ENCODE data around the gene CDHR1. TPM values are rescaled to one million over a fixed set of nuclear protein-coding genes. Genes with fewer than 3 reads are reported as not detected.

The CDHR1 gene
- total and polyA plus RNA-seq, 2 donors (not counting 1 experiment from before 2014, with no cell fraction given): 0.05 TPM; not detected in 1

GRCh38 chr10:84237199-84238051 lies 43.1 kb downstream of the CDHR1 start:
- H3K27me3 ChIP-seq (ENCODE audit: control insufficient read depth, insufficient read depth, low read length): no peaks in the 10 kb centered on the region
- no peak for TF ChIP-seq CTCF (conservative IDR thresholded peaks at IDR 0.05 in 1 of 2, IDR thresholded peaks at IDR 0.05 in 1 of 2; ENCODE audit: low read depth in 1 of 2, low read length in 2 of 2)
- TF ChIP-seq EZH2 (IDR thresholded peaks at IDR 0.05; ENCODE audit: low read length, missing control alignments): no peak
- H4K20me1 ChIP-seq (ENCODE audit: control insufficient read depth, extremely low read depth, insufficient read depth, low read length): no peaks in the 10 kb centered on the region
- H3K4me1 ChIP-seq (ENCODE audit: control insufficient read depth, extremely low read depth, insufficient read depth, low read length): no peaks in the 10 kb centered on the region
- H3K79me2 ChIP-seq (ENCODE audit: control insufficient read depth, insufficient read depth, low read length): no peaks in the 10 kb centered on the region
- H3K4me3 ChIP-seq (replicated peaks in 1 of 4; ENCODE audit: control extremely low read depth in 1 of 4, insufficient read depth in 1 of 4, low read depth in 3 of 4, low read length in 4 of 4): no peak overlapping the region
- no peaks in the 10 kb centered on the region for H3K36me3 ChIP-seq (ENCODE audit: control insufficient read depth, insufficient read depth, low read length)
- no peak overlapping the region for H3K4me2 ChIP-seq (ENCODE audit: extremely low read depth, insufficient read depth, low read length)
- no peak for DNase-seq (ENCODE audit: low read depth in 2 of 2)
- no peaks in the 10 kb centered on the region for H3K9me3 ChIP-seq (ENCODE audit: control insufficient read depth, insufficient read depth, low read depth, low read length)
- H3K27ac ChIP-seq (ENCODE audit: insufficient read depth, low read length): no peak overlapping the region
- no peak overlapping the region for H2AFZ ChIP-seq (ENCODE audit: low read length)
- H3K9ac ChIP-seq (ENCODE audit: insufficient read depth, low read length): no peak overlapping the region

GRCh38 chr10:84238909-84239308 lies 44.6 kb downstream of the CDHR1 start:
- no peak for TF ChIP-seq CTCF (conservative IDR thresholded peaks at IDR 0.05 in 1 of 2, IDR thresholded peaks at IDR 0.05 in 1 of 2; ENCODE audit: low read depth in 1 of 2, low read length in 2 of 2)
- no peak for TF ChIP-seq EZH2 (IDR thresholded peaks at IDR 0.05; ENCODE audit: low read length, missing control alignments)
- Histone ChIP-seq H3K9ac (ENCODE audit: insufficient read depth, low read length) (no peak overlapping the region), H4K20me1 (ENCODE audit: control insufficient read depth, extremely low read depth, insufficient read depth, low read length) (no peaks in the 10 kb centered on the region), H3K27ac (ENCODE audit: insufficient read depth, low read length) (no peak overlapping the region), H3K9me3 (ENCODE audit: control insufficient read depth, insufficient read depth, low read depth, low read length) (no peaks in the 10 kb centered on the region), H3K4me3 (replicated peaks in 1 of 4; ENCODE audit: control extremely low read depth in 1 of 4, insufficient read depth in 1 of 4, low read depth in 3 of 4, low read length in 4 of 4) (no peak overlapping the region), H3K4me1 (ENCODE audit: control insufficient read depth, extremely low read depth, insufficient read depth, low read length) (no peaks in the 10 kb centered on the region), H3K27me3 (ENCODE audit: control insufficient read depth, insufficient read depth, low read length) (no peaks in the 10 kb centered on the region), H3K36me3 (ENCODE audit: control insufficient read depth, insufficient read depth, low read length) (no peaks in the 10 kb centered on the region), H3K79me2 (ENCODE audit: control insufficient read depth, insufficient read depth, low read length) (no peaks in the 10 kb centered on the region), H2AFZ (ENCODE audit: low read length) (no peak overlapping the region), H3K4me2 (ENCODE audit: extremely low read depth, insufficient read depth, low read length) (no peak overlapping the region)
- no peak for DNase-seq (ENCODE audit: low read depth in 2 of 2)

GRCh38 chr10:84241185-84241790 lies 47.0 kb downstream of the CDHR1 start, which contains the start of gene LRIT1:
TSS of gene LRIT1 (minus strand) at chr10:84241546. CDS start at chr10:84241439, 107 bp downstream.
- H3K9ac ChIP-seq (ENCODE audit: insufficient read depth, low read length): no peak within 1 kb of the TSS
- H3K4me2 ChIP-seq (ENCODE audit: extremely low read depth, insufficient read depth, low read length): no peak within 1 kb of the TSS
- TF ChIP-seq EZH2 (IDR thresholded peaks at IDR 0.05; ENCODE audit: low read length, missing control alignments) (no peak), CTCF (conservative IDR thresholded peaks at IDR 0.05 in 1 of 2, IDR thresholded peaks at IDR 0.05 in 1 of 2; ENCODE audit: low read depth in 1 of 2, low read length in 2 of 2) (no peak)
- no peak within 1 kb of the TSS for H3K27ac ChIP-seq (ENCODE audit: insufficient read depth, low read length)
- DNase-seq (ENCODE audit: low read depth in 2 of 2): no peak
- no peaks in the 10 kb centered on the region for H3K9me3 ChIP-seq (ENCODE audit: control insufficient read depth, insufficient read depth, low read depth, low read length)
- H3K27me3 ChIP-seq (ENCODE audit: control insufficient read depth, insufficient read depth, low read length): no peaks in the 10 kb centered on the region
- H3K4me3 ChIP-seq (replicated peaks in 1 of 4; ENCODE audit: control extremely low read depth in 1 of 4, insufficient read depth in 1 of 4, low read depth in 3 of 4, low read length in 4 of 4): no peak within 1 kb of the TSS
- no peak within 1 kb of the TSS for H2AFZ ChIP-seq (ENCODE audit: low read length)
- no peaks in the 10 kb centered on the region for H3K36me3 ChIP-seq (ENCODE audit: control insufficient read depth, insufficient read depth, low read length)
- no peaks in the 10 kb centered on the region for H4K20me1 ChIP-seq (ENCODE audit: control insufficient read depth, extremely low read depth, insufficient read depth, low read length)
- no peaks in the 10 kb centered on the region for H3K4me1 ChIP-seq (ENCODE audit: control insufficient read depth, extremely low read depth, insufficient read depth, low read length)
- H3K79me2 ChIP-seq (ENCODE audit: control insufficient read depth, insufficient read depth, low read length): no peaks in the 10 kb centered on the region
